Measurements from ENCODE around the gene HTT. TPM values are rescaled to one million over a fixed set of nuclear protein-coding genes. Genes with fewer than 3 reads are reported as not detected.

HTT gene
- total and polyA plus RNA-seq, 9 donors: 13.3 to 63.2 (median 38.6) TPM

- peaks cover 5% of the 10 kb centered on the region for H3K4me1 ChIP-seq (ENCODE audit: insufficient read depth)
- no peak for TF ChIP-seq POLR2A (IDR thresholded peaks at IDR 0.05)
- TF ChIP-seq EP300 (IDR thresholded peaks at IDR 0.05): no peak
- TF ChIP-seq CTCF (IDR thresholded peaks at IDR 0.05): no peak
- 92 to 94% (median 93%) methylated on average over 15 to 21 of the region's 21 CpGs for WGBS, 3 donors
- H3K27me3 ChIP-seq: no peaks in the 10 kb centered on the region
- H3K4me3 ChIP-seq: no peak overlapping the region
- intact Hi-C loops (cut with DNase I): no loop called here
- no peaks in the 10 kb centered on the region for H3K9me3 ChIP-seq
- no peak for DNase-seq
- no peaks in the 10 kb centered on the region for H3K36me3 ChIP-seq
- no peak overlapping the region for H3K27ac ChIP-seq
Observed at GRCh38 chr4:3247399-3248177, 173.1 kb downstream of the HTT start.

GRCh38 chr4:3248178-3248480, 173.6 kb downstream of the HTT start:
- TF ChIP-seq POLR2A (IDR thresholded peaks at IDR 0.05): no peak
- no peak for TF ChIP-seq EP300 (IDR thresholded peaks at IDR 0.05)
- no peak for TF ChIP-seq CTCF (IDR thresholded peaks at IDR 0.05)
- no peak overlapping the region for H3K4me3 ChIP-seq
- no peaks in the 10 kb centered on the region for H3K36me3 ChIP-seq
- H3K27ac ChIP-seq: no peak overlapping the region
- H3K9me3 ChIP-seq: no peaks in the 10 kb centered on the region
- WGBS, 3 donors: 92 to 97% (median 92%) methylated on average over 14 of the region's 14 CpGs
- DNase-seq: no peak
- H3K4me1 ChIP-seq (ENCODE audit: insufficient read depth): peaks cover 4% of the 10 kb centered on the region
- H3K27me3 ChIP-seq: no peaks in the 10 kb centered on the region
- intact Hi-C loops (cut with DNase I): no loop called here

- peaks cover 1% of the 10 kb centered on the region for H3K4me1 ChIP-seq (ENCODE audit: insufficient read depth)
- H3K4me3 ChIP-seq: no peak within 1 kb of the TSS
- TF ChIP-seq POLR2A (IDR thresholded peaks at IDR 0.05): no peak
- H3K27ac ChIP-seq: no peak within 1 kb of the TSS
- intact Hi-C loops (cut with DNase I): no loop called here
- 87 to 90% (median 90%) methylated on average over 72 of the region's 72 CpGs for WGBS, 3 donors
- H3K36me3 ChIP-seq: no peaks in the 10 kb centered on the region
- no peaks in the 10 kb centered on the region for H3K9me3 ChIP-seq
- no peaks in the 10 kb centered on the region for H3K27me3 ChIP-seq
- no peak for DNase-seq
Observed at GRCh38 chr4:3248811-3249661, 174.6 kb downstream of the HTT start, which contains the start of gene MSANTD1. TSS of gene MSANTD1 (plus strand) at chr4:3249159. CDS start at chr4:3249223, 64 bp downstream.

GRCh38 chr4:3249711-3250437, 175.4 kb downstream of the HTT start:
- H3K27ac ChIP-seq: no peak overlapping the region
- H3K27me3 ChIP-seq: no peaks in the 10 kb centered on the region
- no peaks in the 10 kb centered on the region for H3K9me3 ChIP-seq
- H3K4me1 ChIP-seq (ENCODE audit: insufficient read depth): peaks cover 1% of the 10 kb centered on the region
- no peak overlapping the region for H3K4me3 ChIP-seq
- H3K36me3 ChIP-seq: no peaks in the 10 kb centered on the region
- peak in 1 of 5 donors; percentile 11 for DNase-seq
- 84 to 88% (median 84%) methylated on average over 19 to 20 of the region's 20 CpGs for WGBS, 3 donors
- TF ChIP-seq CTCF (IDR thresholded peaks at IDR 0.05): no peak
- no peak for TF ChIP-seq EP300 (IDR thresholded peaks at IDR 0.05)
- TF ChIP-seq POLR2A (IDR thresholded peaks at IDR 0.05): no peak
- intact Hi-C loops (cut with DNase I): no loop called here
